ENCODE results near the gene HSF4. TPM values are rescaled to one million over a fixed set of nuclear protein-coding genes. Genes with fewer than 3 reads are reported as not detected.
A peak's percentile ranks its signal among the peaks of the same experiment; 100 is the strongest.

The HSF4 gene
- polyA plus RNA-seq, 2 of the 4 experiments (the other 2 are of a cell fraction) = 8.3 to 15.3 TPM

DNA sequence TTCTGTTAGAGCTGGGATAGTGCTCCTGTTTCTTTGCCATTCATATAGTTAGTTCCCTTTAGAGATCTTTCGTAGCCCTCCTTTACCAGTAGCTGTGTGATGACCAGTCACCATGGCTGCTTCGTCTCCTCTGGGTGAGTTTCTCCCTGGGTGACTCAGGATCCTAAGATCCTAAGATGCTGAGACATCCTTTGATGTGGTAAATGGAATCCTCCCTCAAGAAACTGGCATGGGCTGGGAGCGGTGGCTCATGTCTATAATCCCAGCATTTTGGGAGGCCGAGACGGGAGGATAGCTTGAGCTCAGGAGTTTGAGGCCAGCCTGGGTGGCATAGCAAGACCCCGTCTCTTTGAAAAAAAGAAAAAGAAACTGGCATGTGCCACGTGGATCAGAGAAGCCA lies 48.9 kb upstream of the HSF4 start:
- Histone ChIP-seq H3K9me3 (no peaks in the 10 kb centered on the region), H3K4me1 (peaks cover 44% of the 10 kb centered on the region), H3K4me3 (no peak overlapping the region), H3K27ac (peak overlapping the region in 1 of 2 experiments; percentile 72; a peak in 3 of 6 replicates), H3K4me2 (peak overlapping the region; percentile 29)
- FAIRE-seq (no peak), DNase-seq (ENCODE audit: low read depth in 1 of 2, low spot score in 1 of 2) (peak; percentile 58 to 68), ATAC-seq (peak; percentile 82 to 84)
- 0 out of 2 replicates have a peak, but pooled peaks have one; percentile 18 for TF ChIP-seq JUNB (IDR thresholded peaks at IDR 0.05)
- TF ChIP-seq, protein P1, sequence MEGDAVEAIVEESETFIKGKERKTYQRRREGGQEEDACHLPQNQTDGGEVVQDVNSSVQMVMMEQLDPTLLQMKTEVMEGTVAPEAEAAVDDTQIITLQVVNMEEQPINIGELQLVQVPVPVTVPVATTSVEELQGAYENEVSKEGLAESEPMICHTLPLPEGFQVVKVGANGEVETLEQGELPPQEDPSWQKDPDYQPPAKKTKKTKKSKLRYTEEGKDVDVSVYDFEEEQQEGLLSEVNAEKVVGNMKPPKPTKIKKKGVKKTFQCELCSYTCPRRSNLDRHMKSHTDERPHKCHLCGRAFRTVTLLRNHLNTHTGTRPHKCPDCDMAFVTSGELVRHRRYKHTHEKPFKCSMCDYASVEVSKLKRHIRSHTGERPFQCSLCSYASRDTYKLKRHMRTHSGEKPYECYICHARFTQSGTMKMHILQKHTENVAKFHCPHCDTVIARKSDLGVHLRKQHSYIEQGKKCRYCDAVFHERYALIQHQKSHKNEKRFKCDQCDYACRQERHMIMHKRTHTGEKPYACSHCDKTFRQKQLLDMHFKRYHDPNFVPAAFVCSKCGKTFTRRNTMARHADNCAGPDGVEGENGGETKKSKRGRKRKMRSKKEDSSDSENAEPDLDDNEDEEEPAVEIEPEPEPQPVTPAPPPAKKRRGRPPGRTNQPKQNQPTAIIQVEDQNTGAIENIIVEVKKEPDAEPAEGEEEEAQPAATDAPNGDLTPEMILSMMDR (IDR thresholded peaks at IDR 0.05) = no peak
- no peak for TF ChIP-seq FOSL2 (IDR thresholded peaks at IDR 0.05)
- peak; percentile 56 for TF ChIP-seq FOSL2 (CRISPR knock-in tag; IDR thresholded peaks at IDR 0.05)
- ChIA-PET CTCF (interaction anchor here (0.6 to 3.5 kb wide), 8 partner anchors 10 to 138 kb away, joined by 3 to 17 read pairs (median 4); partner anchors contain the start of gene NOL3), POLR2A (interaction anchor here (1.3 kb wide), 1 partner anchor 23 kb away, joined by 3 read pairs; no protein-coding TSS in a partner anchor)
- 68% methylated on average over 7 of the region's 7 CpGs for WGBS (ENCODE audit: missing lambda C conversion rate)

DNA sequence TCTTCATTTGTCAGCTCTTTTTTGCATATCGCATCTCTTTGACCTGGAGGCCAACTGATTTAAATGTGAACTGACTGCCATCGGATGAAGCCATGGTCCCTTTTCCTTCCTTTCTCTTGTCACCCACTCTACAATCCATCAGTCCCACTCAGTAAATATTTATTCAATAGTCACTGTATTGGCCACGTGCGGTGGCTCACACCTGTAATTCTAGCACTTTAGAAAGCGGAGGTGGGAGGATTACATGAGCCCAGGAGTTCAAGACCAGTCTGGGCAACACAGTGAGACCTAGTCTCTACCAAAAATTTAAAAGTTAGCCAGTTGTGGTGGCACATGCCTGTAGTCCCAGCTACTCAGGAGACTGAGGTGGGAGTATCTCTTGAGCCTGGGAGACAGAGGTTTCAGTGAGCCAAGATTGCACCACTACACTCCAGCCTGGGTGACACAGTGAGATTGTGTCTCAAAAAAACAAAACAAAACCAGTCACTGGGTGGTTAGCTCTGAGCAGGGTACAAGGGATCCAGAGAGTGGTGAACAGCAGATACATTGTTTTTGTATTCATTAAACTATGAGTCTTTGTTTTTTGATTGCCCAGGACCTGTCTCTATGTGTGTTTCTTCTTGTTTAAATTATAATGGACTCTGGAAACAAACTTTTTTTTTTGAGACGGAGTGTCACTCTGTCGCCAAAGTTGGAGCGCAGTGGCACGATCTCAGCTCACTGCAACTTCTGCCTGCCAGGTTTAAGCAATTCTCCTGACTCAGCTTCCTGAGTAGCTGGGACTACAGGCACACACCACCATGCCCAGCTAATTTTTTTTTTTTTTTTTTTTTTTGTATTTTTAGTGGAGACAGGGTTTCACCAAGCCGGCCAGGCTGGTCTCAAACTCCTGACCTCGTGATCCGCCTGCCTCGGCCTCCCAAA lies 47.9 kb upstream of the HSF4 start:
- H3K4me3 ChIP-seq = no peak overlapping the region
- 96% methylated on average over 13 of the region's 13 CpGs for WGBS (ENCODE audit: missing lambda C conversion rate)
- DNase-seq (ENCODE audit: low read depth in 1 of 2, low spot score in 1 of 2) = no peak
- CTCF ChIA-PET = interaction anchor here (0.6 to 3.5 kb wide), 10 partner anchors 11 to 221 kb away, joined by 3 to 17 read pairs (median 4); partner anchors contain the start of gene NOL3
- no peak for FAIRE-seq
- H3K27ac ChIP-seq = peak overlapping the region in 1 of 2 experiments; percentile 43; a peak in 2 of 6 replicates
- POLR2A ChIA-PET = interaction anchor here (0.7 kb wide), 1 partner anchor 104 kb away, joined by 7 read pairs; no protein-coding TSS in a partner anchor
- no peaks in the 10 kb centered on the region for H3K9me3 ChIP-seq
- no peak for ATAC-seq
- TF ChIP-seq GATA3 (IDR thresholded peaks at IDR 0.05; ENCODE audit: borderline replicate concordance) (no peak), RFX5 (IDR thresholded peaks at IDR 0.05) (no peak), NFE2L2 (conservative IDR thresholded peaks at IDR 0.05; ENCODE audit: low read length) (no peak)
- H3K4me1 ChIP-seq = peaks cover 34% of the 10 kb centered on the region
- H3K4me2 ChIP-seq = no peak overlapping the region

DNA sequence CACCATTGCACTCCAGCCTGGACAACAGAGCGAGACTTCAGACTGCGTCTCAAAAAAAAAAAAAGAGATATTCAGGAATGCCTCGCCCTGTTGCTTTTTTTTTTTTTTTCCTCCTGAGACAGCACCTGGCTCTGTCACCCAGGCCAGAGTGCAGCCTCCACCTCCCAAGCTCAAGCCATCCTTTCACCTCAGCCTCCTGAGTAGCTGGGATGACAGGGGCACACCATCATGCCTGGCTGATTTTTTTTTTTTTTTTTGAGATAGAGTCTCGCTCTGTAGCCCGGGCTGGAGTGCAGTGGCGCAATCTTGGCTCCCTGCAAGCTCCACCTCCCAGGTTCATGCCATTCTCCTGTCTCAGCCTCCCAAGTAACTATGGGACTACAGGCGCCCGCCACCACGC lies 46.8 kb upstream of the HSF4 start:
- Histone ChIP-seq H3K27ac (no peak overlapping the region), H3K9me3 (no peaks in the 10 kb centered on the region), H3K4me3 (no peak overlapping the region), H3K4me1 (peaks cover 29% of the 10 kb centered on the region), H3K4me2 (no peak overlapping the region)
- TF ChIP-seq CEBPB (IDR thresholded peaks at IDR 0.05) (no peak), FOXS1 (CRISPR knock-in tag; IDR thresholded peaks at IDR 0.05) (no peak), MAFK (IDR thresholded peaks at IDR 0.05; ENCODE audit: partially characterized antibody) (no peak), EHMT2 (IDR thresholded peaks at IDR 0.05; ENCODE audit: low read depth) (no peak), TP53 (CRISPR knock-in tag; IDR thresholded peaks at IDR 0.05) (no peak), ZSCAN20 (CRISPR knock-in tag; IDR thresholded peaks at IDR 0.05) (no peak), MYC (IDR thresholded peaks at IDR 0.05; ENCODE audit: borderline replicate concordance, low read length) (no peak), FOSL2 (IDR thresholded peaks at IDR 0.05) (no peak), FOSL2 (CRISPR knock-in tag; IDR thresholded peaks at IDR 0.05) (no peak), SREBF2 (IDR thresholded peaks at IDR 0.05) (no peak), HOXB13 (CRISPR knock-in tag; IDR thresholded peaks at IDR 0.05; ENCODE audit: low read depth) (no peak), JUNB (IDR thresholded peaks at IDR 0.05) (no peak)
- TF ChIP-seq, protein P2, sequence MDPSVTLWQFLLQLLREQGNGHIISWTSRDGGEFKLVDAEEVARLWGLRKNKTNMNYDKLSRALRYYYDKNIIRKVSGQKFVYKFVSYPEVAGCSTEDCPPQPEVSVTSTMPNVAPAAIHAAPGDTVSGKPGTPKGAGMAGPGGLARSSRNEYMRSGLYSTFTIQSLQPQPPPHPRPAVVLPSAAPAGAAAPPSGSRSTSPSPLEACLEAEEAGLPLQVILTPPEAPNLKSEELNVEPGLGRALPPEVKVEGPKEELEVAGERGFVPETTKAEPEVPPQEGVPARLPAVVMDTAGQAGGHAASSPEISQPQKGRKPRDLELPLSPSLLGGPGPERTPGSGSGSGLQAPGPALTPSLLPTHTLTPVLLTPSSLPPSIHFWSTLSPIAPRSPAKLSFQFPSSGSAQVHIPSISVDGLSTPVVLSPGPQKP (IDR thresholded peaks at IDR 0.05; ENCODE audit: low read depth, low read length) = no peak
- CTCF ChIA-PET = interaction anchor here (0.7 to 3.5 kb wide), 3 partner anchors 13 to 141 kb away, joined by 3 to 17 read pairs (median 3); no protein-coding TSS in a partner anchor
- DNase-seq (ENCODE audit: low read depth in 1 of 2, low spot score in 1 of 2) (no peak), FAIRE-seq (no peak), ATAC-seq (no peak)
- WGBS (ENCODE audit: missing lambda C conversion rate) = 95% methylated on average over 9 of the region's 9 CpGs
- POLR2A ChIA-PET = no interaction called here
